Gastrocnemius medialis (tissue), 4 donors: ENCODE data around the gene TLE4. TPM values are rescaled to one million over a fixed set of nuclear protein-coding genes. Genes with fewer than 3 reads are reported as not detected.

Source experiments
- ATAC-seq, 2 donors: fragments of 150-250 bp; one replicate each; pipeline ENCODE4 v1.9.1; 2016
- DNase-seq, 2 donors: peaks; one replicate each; pipeline ENCODE4 v3.0.0-alpha.2; 2019
- H3K27ac ChIP-seq, 4 donors: fragments of 200-600 bp; sonication (generic); 1 replicate in 1 of 4; 2 replicates in 3 of 4; pipeline ENCODE4 v1.5.1; 2016 to 2018; ENCODE audit warnings: mild to moderate bottlenecking in 2 of 4, moderate library complexity in 1 of 4
- H3K27me3 ChIP-seq, 3 donors: fragments of 200-600 bp; sonication (generic) in 2 of 3; 1 replicate in 1 of 3; 2 replicates in 2 of 3; pipeline versions ENCODE4 v1.5.1 to v1.6.0; 2016 to 2019; ENCODE audit warnings: mild to moderate bottlenecking in 1 of 3, moderate library complexity in 1 of 3
- H3K36me3 ChIP-seq, 2 donors: fragments of 200-600 bp; sonication (generic) in 1 of 2; one replicate each; pipeline ENCODE4 v1.5.1; 2017 to 2018
- H3K4me1 ChIP-seq, 2 donors: fragments of 200-600 bp; sonication (generic) in 1 of 2; one replicate each; pipeline ENCODE4 v1.5.1; 2016 to 2017; ENCODE audit warnings: mild to moderate bottlenecking in 2 of 2
- H3K4me3 ChIP-seq, 4 donors: fragments of 200-600 bp; sonication (generic) in 3 of 4; 1 replicate in 1 of 4; 2 replicates in 3 of 4; pipeline ENCODE4 v1.5.1; 2016 to 2019; ENCODE audit warnings: mild to moderate bottlenecking in 2 of 4
- H3K9me3 ChIP-seq, 3 donors: fragments of 200-600 bp; sonication (generic) in 2 of 3; 1 replicate in 1 of 3; 2 replicates in 2 of 3; pipeline ENCODE4 v1.5.1; 2016 to 2019
- POLR2A ChIP-seq, 2 donors: fragments of 450-650 bp; IDR thresholded peaks; one replicate each; pipeline ENCODE4 v1.6.1; 2017; ENCODE audit warnings: antibody characterized with exemption in 2 of 2, mild to moderate bottlenecking in 2 of 2, moderate library complexity in 2 of 2
- in situ Hi-C, 4 donors: fragments of 200-750 bp; cut with MboI; loops; one replicate each; pipeline versions ENCODE4 v1.15.0 to v1.8.0; 2017; ENCODE audit warnings: low sequenced_read_pairs in 4 of 4
- intact Hi-C: fragments of 100-400 bp; cut with DNase I; formaldehyde crosslinking; loops from one replicate; pipeline ENCODE4 v1.15.1; 2023; ENCODE audit warnings: low total_unique reads
- total RNA-seq, 4 donors: library from RNA; depleted of rRNA; stranded (reverse); fragments of >200 nt; gene quantifications; one replicate each; pipeline versions ENCODE4 v1.1.0 to v1.2.3, GENCODE V29; 2016
- TF ChIP-seq, protein P1 (sequence below), 5 experiments: fragments of 450-650 bp in 3 of 5; fragments of 200-600 bp in 2 of 5; sonication (generic) in 2 of 5; IDR thresholded peaks in 4 of 5; conservative IDR thresholded peaks in 1 of 5; 1 replicate in 4 of 5; 2 replicates in 1 of 5; pipeline ENCODE4 v1.5.1; 2016 to 2019; ENCODE audit warnings: antibody characterized with exemption in 5 of 5, mild to moderate bottlenecking in 3 of 5, moderate library complexity in 3 of 5

TLE4 gene
- total RNA-seq, 4 donors from 2014 or later, result 30.1 to 64.6 (median 43.4) TPM

DNA sequence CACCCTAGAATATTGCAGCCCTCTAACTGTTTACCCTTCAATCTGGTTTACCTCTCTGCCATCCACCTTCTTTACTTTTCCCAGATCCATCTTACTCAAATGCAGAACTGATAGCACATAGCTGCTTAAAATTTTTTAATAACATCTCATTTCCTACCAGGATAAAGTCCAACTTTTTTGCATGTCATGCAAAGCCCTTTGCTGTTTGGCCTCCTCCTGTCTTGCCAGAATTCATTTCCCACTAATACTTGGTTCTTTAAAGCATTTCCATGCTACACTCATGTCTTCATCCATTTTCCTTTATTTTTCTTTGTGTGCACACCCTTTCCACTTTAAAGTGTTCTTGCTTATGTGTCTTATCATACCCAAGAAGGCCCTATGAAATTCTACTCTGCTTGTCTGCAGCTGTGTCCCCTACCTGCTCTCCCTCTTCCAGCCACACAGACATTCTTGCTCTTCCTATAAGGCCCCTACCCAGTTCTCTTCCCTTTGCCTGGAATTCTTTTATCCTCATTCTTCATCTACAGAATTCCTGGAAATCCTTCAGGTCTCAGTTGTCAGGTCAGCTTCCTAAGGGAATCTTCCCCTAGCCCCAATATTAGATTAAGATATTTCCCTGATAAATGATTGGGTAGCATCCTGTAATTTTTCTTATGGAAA, 50.3 kb downstream of the TLE4 start:
- Histone ChIP-seq H3K4me1 (peaks cover 18 to 27% of the 10 kb centered on the region in 2 donors), H3K27me3 (no peaks in the 10 kb centered on the region), H3K4me3 (no peak overlapping the region), H3K9me3 (no peaks in the 10 kb centered on the region), H3K36me3 (no peaks in the 10 kb centered on the region), H3K27ac (no peak overlapping the region)
- intact Hi-C loops (no loop called here), in situ Hi-C loops (no loop called here)
- ATAC-seq (no peak), DNase-seq (no peak)
- TF ChIP-seq, protein P1, sequence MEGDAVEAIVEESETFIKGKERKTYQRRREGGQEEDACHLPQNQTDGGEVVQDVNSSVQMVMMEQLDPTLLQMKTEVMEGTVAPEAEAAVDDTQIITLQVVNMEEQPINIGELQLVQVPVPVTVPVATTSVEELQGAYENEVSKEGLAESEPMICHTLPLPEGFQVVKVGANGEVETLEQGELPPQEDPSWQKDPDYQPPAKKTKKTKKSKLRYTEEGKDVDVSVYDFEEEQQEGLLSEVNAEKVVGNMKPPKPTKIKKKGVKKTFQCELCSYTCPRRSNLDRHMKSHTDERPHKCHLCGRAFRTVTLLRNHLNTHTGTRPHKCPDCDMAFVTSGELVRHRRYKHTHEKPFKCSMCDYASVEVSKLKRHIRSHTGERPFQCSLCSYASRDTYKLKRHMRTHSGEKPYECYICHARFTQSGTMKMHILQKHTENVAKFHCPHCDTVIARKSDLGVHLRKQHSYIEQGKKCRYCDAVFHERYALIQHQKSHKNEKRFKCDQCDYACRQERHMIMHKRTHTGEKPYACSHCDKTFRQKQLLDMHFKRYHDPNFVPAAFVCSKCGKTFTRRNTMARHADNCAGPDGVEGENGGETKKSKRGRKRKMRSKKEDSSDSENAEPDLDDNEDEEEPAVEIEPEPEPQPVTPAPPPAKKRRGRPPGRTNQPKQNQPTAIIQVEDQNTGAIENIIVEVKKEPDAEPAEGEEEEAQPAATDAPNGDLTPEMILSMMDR (IDR thresholded peaks at IDR 0.05 in 4 of 5, conservative IDR thresholded peaks at IDR 0.05 in 1 of 5), result no peak
- no peak for TF ChIP-seq POLR2A (IDR thresholded peaks at IDR 0.05)

DNA sequence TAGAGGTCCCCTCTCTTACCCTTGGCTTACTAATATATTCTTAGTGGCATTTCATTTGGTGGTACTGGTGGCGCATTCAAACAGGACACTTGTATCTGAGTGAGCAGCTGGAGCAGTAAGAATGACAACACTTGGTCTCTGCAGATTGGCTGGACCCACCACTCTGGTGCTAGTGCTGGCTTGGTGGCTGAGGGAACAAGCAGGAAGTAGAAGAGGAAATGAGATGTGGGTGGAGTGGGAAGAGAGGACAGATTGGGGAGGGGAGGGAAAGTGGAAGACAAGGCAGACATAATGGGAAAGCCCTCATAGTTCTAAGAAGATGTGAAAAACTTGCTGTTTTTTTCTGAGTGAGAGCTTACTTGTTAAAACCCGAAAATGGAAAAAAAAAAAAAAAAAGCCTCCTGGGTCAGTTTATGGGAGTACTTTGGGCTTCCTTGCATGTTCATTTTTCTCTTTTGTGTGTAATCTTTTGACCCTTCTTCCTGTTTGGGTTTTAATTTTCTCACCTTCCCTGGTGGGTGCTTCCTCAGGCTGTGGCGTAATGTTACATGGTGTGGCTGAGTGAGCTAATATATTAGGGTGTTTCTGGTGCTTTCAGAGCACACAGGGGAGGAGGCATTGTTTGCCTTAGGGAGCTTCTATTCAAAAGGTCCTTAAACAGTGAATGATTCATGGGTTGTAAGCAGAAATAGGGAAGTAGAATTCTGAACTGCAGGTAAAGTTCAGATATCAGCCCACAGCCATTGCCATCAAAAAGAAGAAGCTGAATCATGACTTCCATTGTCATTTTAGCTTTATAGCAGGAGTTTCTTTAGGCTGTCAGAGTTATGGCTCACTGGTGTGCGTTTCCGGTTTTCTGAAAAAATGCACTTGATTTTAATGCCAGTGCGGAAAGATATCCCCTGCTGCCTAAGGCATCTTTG, 52.3 kb downstream of the TLE4 start:
- peak; percentile 8 to 28 for DNase-seq
- ATAC-seq, result peak in 1 of 2 donors; percentile 56
- no peaks in the 10 kb centered on the region for H3K27me3 ChIP-seq
- in situ Hi-C loops (no loop called here), intact Hi-C loops (no loop called here)
- H3K4me1 ChIP-seq, result peaks cover 7 to 21% of the 10 kb centered on the region in 2 donors
- H3K9me3 ChIP-seq, result no peaks in the 10 kb centered on the region
- H3K27ac ChIP-seq, result no peak overlapping the region
- TF ChIP-seq POLR2A (IDR thresholded peaks at IDR 0.05), result no peak
- TF ChIP-seq, protein P1 (IDR thresholded peaks at IDR 0.05 in 4 of 5, conservative IDR thresholded peaks at IDR 0.05 in 1 of 5), result no peak
- no peaks in the 10 kb centered on the region for H3K36me3 ChIP-seq
- no peak overlapping the region for H3K4me3 ChIP-seq

DNA sequence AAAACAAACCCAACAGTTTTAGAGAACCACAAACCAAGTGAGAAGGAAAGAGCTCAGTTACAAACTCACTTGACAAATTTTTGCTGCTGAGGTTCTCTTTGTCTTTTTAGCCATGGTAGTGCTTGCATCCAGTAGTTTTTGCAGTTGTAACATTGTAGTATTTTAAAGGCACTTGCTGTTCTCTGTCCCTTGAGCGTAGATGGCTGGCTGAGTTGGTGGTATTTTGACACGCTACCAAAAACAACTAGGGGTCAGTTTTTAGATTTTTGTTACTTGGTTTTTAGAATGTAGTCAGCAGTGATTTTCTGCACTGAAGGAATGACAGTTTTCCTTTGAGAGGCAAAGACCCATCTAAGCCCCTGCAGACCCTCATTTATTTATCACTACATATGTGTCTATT, 58.0 kb downstream of the TLE4 start:
- Histone ChIP-seq H3K27me3 (no peaks in the 10 kb centered on the region), H3K27ac (no peak overlapping the region), H3K9me3 (no peaks in the 10 kb centered on the region), H3K4me1 (peaks cover 9 to 13% of the 10 kb centered on the region in 2 donors), H3K4me3 (no peak overlapping the region), H3K36me3 (no peaks in the 10 kb centered on the region)
- TF ChIP-seq, protein P1 (IDR thresholded peaks at IDR 0.05 in 4 of 5, conservative IDR thresholded peaks at IDR 0.05 in 1 of 5), result no peak
- TF ChIP-seq POLR2A (IDR thresholded peaks at IDR 0.05), result no peak
- in situ Hi-C loops (no loop called here), intact Hi-C loops (no loop called here)
- DNase-seq (no peak), ATAC-seq (no peak)

DNA sequence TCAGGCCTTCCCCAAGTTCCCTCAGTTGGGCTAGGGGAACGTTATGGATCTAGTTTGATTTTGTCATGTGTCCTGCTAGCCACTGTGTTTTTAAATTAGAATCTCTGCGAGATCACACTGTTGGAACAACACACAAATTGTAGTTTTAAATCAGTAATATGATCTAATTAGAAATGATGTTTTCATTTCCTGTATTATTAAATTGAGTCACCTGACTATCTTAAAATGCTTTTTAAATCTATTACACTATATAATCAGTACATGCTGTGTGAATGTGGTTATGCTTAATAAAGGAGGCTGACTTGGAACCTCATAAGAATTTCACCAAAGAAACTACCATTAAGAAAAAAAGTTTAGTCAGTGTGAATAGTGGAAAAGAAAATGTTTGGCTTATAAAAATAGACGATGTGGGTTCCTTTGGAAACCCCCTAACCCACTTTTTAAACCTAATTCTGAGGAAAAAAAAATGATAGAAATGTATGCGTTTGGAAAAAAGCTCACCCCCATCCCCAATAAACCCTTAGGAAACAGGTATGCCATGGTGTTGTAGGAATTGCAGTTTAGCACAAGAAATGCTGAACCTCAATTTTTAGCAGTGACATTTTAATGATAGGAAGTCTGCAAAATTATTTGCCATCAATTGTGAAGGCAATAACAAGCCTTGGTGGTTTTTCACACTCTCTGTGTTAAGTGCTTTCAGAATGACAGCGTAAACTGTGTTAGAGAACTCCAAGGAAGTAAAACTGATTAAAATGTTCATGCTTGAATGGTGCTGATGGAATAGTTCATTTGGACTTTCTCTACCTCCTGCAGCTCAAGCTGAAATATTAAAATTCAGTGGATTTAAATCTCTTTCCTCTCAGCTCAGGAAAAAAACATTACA, 59.0 kb downstream of the TLE4 start:
- in situ Hi-C loops (no loop called here), intact Hi-C loops (no loop called here)
- Histone ChIP-seq H3K9me3 (no peaks in the 10 kb centered on the region), H3K27ac (no peak overlapping the region), H3K27me3 (no peaks in the 10 kb centered on the region), H3K4me3 (no peak overlapping the region), H3K4me1 (peaks cover 9 to 13% of the 10 kb centered on the region in 2 donors), H3K36me3 (no peaks in the 10 kb centered on the region)
- ATAC-seq (no peak), DNase-seq (no peak)
- TF ChIP-seq, protein P1 (IDR thresholded peaks at IDR 0.05 in 4 of 5, conservative IDR thresholded peaks at IDR 0.05 in 1 of 5), result no peak
- no peak for TF ChIP-seq POLR2A (IDR thresholded peaks at IDR 0.05)
